Panc1 (cell line): ENCODE measurements around the gene PDE8B. TPM values are rescaled to one million over a fixed set of nuclear protein-coding genes. Genes with fewer than 3 reads are reported as not detected.

Experiments
- ATAC-seq: fragments of 200-7000 bp; cut with Tn5 transposase; 2 replicates; pipeline ENCODE4 v1.9.1; 2020; ENCODE audit warnings: mild to moderate bottlenecking, moderate library complexity
- BruUV-seq: library from RNA; stranded (reverse); fragments of 400-500 nt; replicated peaks from 2 replicates; lab custom pipeline; 2021; lab: Mats Ljungman, UMichigan
- CTCF ChIA-PET: fragments of 300-600 bp; sonication (Branson Sonifier 250); formaldehyde crosslinking; loops from one replicate; lab custom pipeline; 2022; ENCODE audit warnings: antibody characterized with exemption; lab: Charles Lee
- POLR2A ChIA-PET: fragments of 300-600 bp; sonication (Branson Sonifier 250); formaldehyde crosslinking; loops from one replicate; lab custom pipeline; 2022; ENCODE audit warnings: antibody characterized with exemption; lab: Charles Lee
- DNase-seq: peaks from one replicate; pipeline ENCODE4 v3.0.0-alpha.2; 2010; ENCODE audit warnings: low read depth, low spot score
- H3K27ac ChIP-seq: 2 replicates; pipeline ENCODE4 v1.5.1; 2011; ENCODE audit warnings: mild to moderate bottlenecking, low read length, inconsistent platforms
- H3K27me3 ChIP-seq: fragments of 200-500 bp; sonication (Bioruptor generic); 2 replicates; pipeline ENCODE4 v1.6.0; 2014; ENCODE audit warnings: low read length, inconsistent platforms; ENCODE audit not compliant: control insufficient read depth, insufficient read depth
- H3K36me3 ChIP-seq: fragments of 200-500 bp; sonication (Bioruptor generic); 2 replicates; pipeline ENCODE4 v1.5.1; 2014; ENCODE audit warnings: inconsistent platforms, mild to moderate bottlenecking, low read length, moderate library complexity; ENCODE audit not compliant: control insufficient read depth, insufficient read depth
- H3K4me1 ChIP-seq: 2 replicates; pipeline ENCODE4 v1.5.1; 2011; ENCODE audit warnings: inconsistent platforms, mild to moderate bottlenecking, low read length, moderate library complexity; ENCODE audit not compliant: control insufficient read depth, insufficient read depth
- H3K4me3 ChIP-seq, 2 experiments: 2 replicates each; pipeline ENCODE4 v1.5.1; 2011 to 2012; ENCODE audit warnings: low read depth in 2 of 2, low read length in 2 of 2, mild to moderate bottlenecking in 2 of 2, inconsistent platforms in 1 of 2, moderate library complexity in 1 of 2
- H3K9me3 ChIP-seq: fragments of 200-500 bp; sonication (Bioruptor generic); 2 replicates; pipeline ENCODE4 v1.5.1; 2014; ENCODE audit warnings: low read depth, mild to moderate bottlenecking, inconsistent platforms, low read length, moderate library complexity; ENCODE audit not compliant: control insufficient read depth, insufficient read depth
- CTCF ChIP-seq: fragments of 450-650 bp; IDR thresholded peaks from 2 replicates; pipeline ENCODE4 v1.5.1; 2017; ENCODE audit warnings: mild to moderate bottlenecking
- POLR2AphosphoS5 ChIP-seq: IDR thresholded peaks from 2 replicates; pipeline ENCODE4 v1.6.1; 2012; ENCODE audit warnings: mild to moderate bottlenecking, low read depth, low read length, moderate library complexity
- REST ChIP-seq, 2 experiments: IDR thresholded peaks; 2 replicates each; pipeline ENCODE4 v1.6.1; 2011 to 2012; ENCODE audit warnings: low read depth in 2 of 2, control low read depth in 1 of 2, low read length in 1 of 2, mild to moderate bottlenecking in 1 of 2, moderate library complexity in 1 of 2; ENCODE audit not compliant: insufficient read depth in 1 of 2
- SIN3A ChIP-seq: IDR thresholded peaks from 2 replicates; pipeline ENCODE4 v1.6.1; 2012; ENCODE audit warnings: low read depth, mild to moderate bottlenecking, low read length, moderate library complexity, borderline replicate concordance; ENCODE audit not compliant: insufficient read depth
- TCF7L2 ChIP-seq: IDR thresholded peaks from 2 replicates; pipeline ENCODE4 v1.6.1; 2011; ENCODE audit warnings: mild to moderate bottlenecking, low read depth, low read length, inconsistent platforms
- in situ Hi-C: cut with HindIII; loops from 2 replicates; pipeline ENCODE4 v1.10.0; 2016; ENCODE audit warnings: low sequenced_read_pairs, low pct_unique_long_range_greater_than_20kb
- intact Hi-C: fragments of 100-400 bp; cut with micrococcal nuclease; formaldehyde crosslinking; loops from one replicate; pipeline ENCODE4 v1.10.0; 2022; ENCODE audit not compliant: unreplicated experiment
- total RNA-seq: library from RNA; stranded (reverse); gene quantifications from one replicate; pipeline ENCODE4 v1.2.1, GENCODE V29; 2021; ENCODE audit not compliant: unreplicated experiment

PDE8B gene
- total RNA-seq, 1 experiment from 2014 or later = 0.62 TPM

- Histone ChIP-seq H3K9me3 (no peaks in the 10 kb centered on the region), H3K4me3 (no peak overlapping the region), H3K27ac (no peak overlapping the region), H3K36me3 (no peaks in the 10 kb centered on the region), H3K4me1 (no peaks in the 10 kb centered on the region), H3K27me3 (no peaks in the 10 kb centered on the region)
- no peak for TF ChIP-seq CTCF
- TF ChIP-seq REST (IDR thresholded peaks at IDR 0.05; ENCODE audit: insufficient read depth in 1 of 2, low read depth in 2 of 2, low read length in 1 of 2) = no peak
- TF ChIP-seq POLR2AphosphoS5 = no peak
- TF ChIP-seq TCF7L2 = no peak
- no peak for TF ChIP-seq SIN3A
- no peak for DNase-seq
- CTCF ChIA-PET = no interaction called here
- in situ Hi-C loops = no loop called here
- intact Hi-C loops = no loop called here
- POLR2A ChIA-PET = no interaction called here
- BruUV-seq = no TSS peak
- no peak for ATAC-seq
Observed at GRCh38 chr5:77449981-77450380, 239.5 kb downstream of the PDE8B start.

- ATAC-seq (no peak), DNase-seq (no peak)
- in situ Hi-C loops (no loop called here), intact Hi-C loops (no loop called here)
- H3K4me3 ChIP-seq = no peak overlapping the region
- H3K9me3 ChIP-seq = no peaks in the 10 kb centered on the region
- no peak for TF ChIP-seq POLR2AphosphoS5
- no peak for TF ChIP-seq REST (IDR thresholded peaks at IDR 0.05; ENCODE audit: insufficient read depth in 1 of 2, low read depth in 2 of 2, low read length in 1 of 2)
- no peak for TF ChIP-seq SIN3A
- no peak for TF ChIP-seq TCF7L2
- TF ChIP-seq CTCF = no peak
- H3K27me3 ChIP-seq = no peaks in the 10 kb centered on the region
- CTCF ChIA-PET = no interaction called here
- no peak overlapping the region for H3K27ac ChIP-seq
- H3K4me1 ChIP-seq = no peaks in the 10 kb centered on the region
- BruUV-seq = no TSS peak
- no peaks in the 10 kb centered on the region for H3K36me3 ChIP-seq
- POLR2A ChIA-PET = no interaction called here
Observed at GRCh38 chr5:77452351-77452750, 241.9 kb downstream of the PDE8B start.
